ENCODE data around the gene WDR26. TPM values are rescaled to one million over a fixed set of nuclear protein-coding genes. Genes with fewer than 3 reads are reported as not detected.
"Not testable (repeated sequence)": the region's sequence is repeated elsewhere in the genome, so short reads cannot be mapped to it uniquely, and the experiment has no call there.

The WDR26 gene
- total RNA-seq, 2 donors from 2014 or later: 75.6 to 154 TPM

- Mint-ChIP-seq H3K4me1 (peaks cover 12% of the 10 kb centered on the region), H3K4me3 (peak overlapping the region; percentile 90), H3K27ac (peak overlapping the region; percentile 90), H3K9me3 (no peaks in the 10 kb centered on the region), H3K27me3 (no peaks in the 10 kb centered on the region), H3K36me3 (ENCODE audit: low read depth) (peaks cover 24% of the 10 kb centered on the region)
- ATAC-seq (replicated peaks): no peak
Measured at GRCh38 chr1:224358237-224358636, 76.4 kb downstream of the WDR26 start.

- Mint-ChIP-seq H3K9me3 (no peaks in the 10 kb centered on the region), H3K36me3 (ENCODE audit: low read depth) (peaks cover 19% of the 10 kb centered on the region), H3K4me1 (peaks cover 12% of the 10 kb centered on the region), H3K27ac (peak overlapping the region; percentile 90), H3K27me3 (no peaks in the 10 kb centered on the region), H3K4me3 (peak overlapping the region; percentile 90)
- ATAC-seq (replicated peaks): no peak
Measured at GRCh38 chr1:224357626-224358124, 76.9 kb downstream of the WDR26 start.

GRCh38 chr1:224356685-224357625, 77.6 kb downstream of the WDR26 start, which contains the start of gene CNIH4:
Gene CNIH4, plus strand, starts transcription at chr1:224356879. Its CDS starts 46 bp downstream, at chr1:224356925.
- Mint-ChIP-seq H3K36me3 (ENCODE audit: low read depth) (peaks cover 12% of the 10 kb centered on the region), H3K9me3 (no peaks in the 10 kb centered on the region), H3K27ac (peak within 1 kb of the TSS; percentile 90), H3K4me3 (peak within 1 kb of the TSS; percentile 90), H3K4me1 (peaks cover 12% of the 10 kb centered on the region), H3K27me3 (no peaks in the 10 kb centered on the region)
- ATAC-seq (replicated peaks): peak; percentile 97

GRCh38 chr1:224353975-224354925, 80.3 kb downstream of the WDR26 start:
- no peak for ATAC-seq (replicated peaks)
- H3K27ac Mint-ChIP-seq: no peak overlapping the region
- H3K9me3 Mint-ChIP-seq: no peaks in the 10 kb centered on the region
- no peaks in the 10 kb centered on the region for H3K27me3 Mint-ChIP-seq
- H3K36me3 Mint-ChIP-seq (ENCODE audit: low read depth): peaks cover 5% of the 10 kb centered on the region
- no peak overlapping the region for H3K4me3 Mint-ChIP-seq
- peaks cover 6% of the 10 kb centered on the region for H3K4me1 Mint-ChIP-seq

- ATAC-seq (replicated peaks); H3K4me1 Mint-ChIP-seq; H3K27me3 Mint-ChIP-seq: not testable (repeated sequence)
Measured at GRCh38 chr1:224352436-224353085, 82.0 kb downstream of the WDR26 start.

GRCh38 chr1:224349716-224350115, 84.9 kb downstream of the WDR26 start:
- ATAC-seq (replicated peaks); H3K4me1 Mint-ChIP-seq; H3K9me3 Mint-ChIP-seq; H3K27ac Mint-ChIP-seq; H3K4me3 Mint-ChIP-seq; H3K27me3 Mint-ChIP-seq; H3K36me3 Mint-ChIP-seq (ENCODE audit: low read depth): not testable (repeated sequence)

More at GRCh38 chr1:224352436-224353085, 82.0 kb downstream of the WDR26 start:
- H3K27ac Mint-ChIP-seq; H3K4me3 Mint-ChIP-seq; H3K36me3 Mint-ChIP-seq (ENCODE audit: low read depth); H3K9me3 Mint-ChIP-seq: not testable (repeated sequence)

- H3K4me3 Mint-ChIP-seq: no peak overlapping the region
- ATAC-seq (replicated peaks): no peak
Measured at GRCh38 chr1:224348137-224348536, 86.5 kb downstream of the WDR26 start.

GRCh38 chr1:224343679-224344078, 90.9 kb downstream of the WDR26 start:
- no peak for ATAC-seq (replicated peaks)
- Mint-ChIP-seq H3K4me1 (peaks cover 5% of the 10 kb centered on the region), H3K27ac (no peak overlapping the region), H3K27me3 (no peaks in the 10 kb centered on the region), H3K9me3 (no peaks in the 10 kb centered on the region), H3K4me3 (no peak overlapping the region), H3K36me3 (ENCODE audit: low read depth) (no peaks in the 10 kb centered on the region)

More at GRCh38 chr1:224348137-224348536, 86.5 kb downstream of the WDR26 start:
- H3K27ac Mint-ChIP-seq: no peak overlapping the region
- no peaks in the 10 kb centered on the region for H3K36me3 Mint-ChIP-seq (ENCODE audit: low read depth)
- no peaks in the 10 kb centered on the region for H3K4me1 Mint-ChIP-seq
- H3K9me3 Mint-ChIP-seq: no peaks in the 10 kb centered on the region
- H3K27me3 Mint-ChIP-seq: no peaks in the 10 kb centered on the region

GRCh38 chr1:224340453-224341384, 93.9 kb downstream of the WDR26 start:
- H3K27me3 Mint-ChIP-seq; H3K4me1 Mint-ChIP-seq; H3K36me3 Mint-ChIP-seq (ENCODE audit: low read depth); H3K27ac Mint-ChIP-seq; H3K9me3 Mint-ChIP-seq: not testable (repeated sequence)
- peak; percentile 86 for ATAC-seq (replicated peaks)
- H3K4me3 Mint-ChIP-seq: peak overlapping the region; percentile 59

GRCh38 chr1:224339442-224340033, 95.1 kb downstream of the WDR26 start:
- H3K4me3 Mint-ChIP-seq: no peak overlapping the region
- peaks cover 5% of the 10 kb centered on the region for H3K4me1 Mint-ChIP-seq
- H3K36me3 Mint-ChIP-seq (ENCODE audit: low read depth): no peaks in the 10 kb centered on the region
- no peak for ATAC-seq (replicated peaks)
- no peaks in the 10 kb centered on the region for H3K27me3 Mint-ChIP-seq
- H3K9me3 Mint-ChIP-seq: no peaks in the 10 kb centered on the region
- no peak overlapping the region for H3K27ac Mint-ChIP-seq

- no peak for ATAC-seq (replicated peaks)
- H3K27me3 Mint-ChIP-seq: no peaks in the 10 kb centered on the region
- H3K9me3 Mint-ChIP-seq: no peaks in the 10 kb centered on the region
- peaks cover 16% of the 10 kb centered on the region for H3K4me1 Mint-ChIP-seq
- H3K36me3 Mint-ChIP-seq (ENCODE audit: low read depth): no peaks in the 10 kb centered on the region
- H3K27ac Mint-ChIP-seq: no peak overlapping the region
- H3K4me3 Mint-ChIP-seq: no peak overlapping the region
Measured at GRCh38 chr1:224338150-224338838, 96.3 kb downstream of the WDR26 start.
